Measurements from ENCODE around the gene GDI2. TPM values are rescaled to one million over a fixed set of nuclear protein-coding genes. Genes with fewer than 3 reads are reported as not detected.
"Not testable (repeated sequence)": the region's sequence is repeated elsewhere in the genome, so short reads cannot be mapped to it uniquely, and the experiment has no call there.

GDI2 gene
- total RNA-seq, 1 donor from 2014 or later = 101 TPM

- intact Hi-C loops (cut with DNase I) = no loop called here
- DNase-seq (no peak), ATAC-seq (ENCODE audit: poor library complexity) (no peak)
Measured at GRCh38 chr10:5830629-5831445, 17.6 kb upstream of the GDI2 start.

- DNase-seq = no peak
- no peak for ATAC-seq (ENCODE audit: poor library complexity)
- intact Hi-C loops (cut with DNase I) = no loop called here
Measured at GRCh38 chr10:5829267-5829666, 16.0 kb upstream of the GDI2 start.

- no peak for DNase-seq
- intact Hi-C loops (cut with DNase I) = no loop called here
- ATAC-seq (ENCODE audit: poor library complexity) = no peak
Measured at GRCh38 chr10:5828725-5829124, 15.5 kb upstream of the GDI2 start.

- no peak for ATAC-seq (ENCODE audit: poor library complexity)
- intact Hi-C loops (cut with DNase I) = no loop called here
- DNase-seq = no peak
Measured at GRCh38 chr10:5827841-5828240, 14.6 kb upstream of the GDI2 start.

- intact Hi-C loops (cut with DNase I); ATAC-seq (ENCODE audit: poor library complexity): not testable (repeated sequence)
Measured at GRCh38 chr10:5826511-5826910, 13.3 kb upstream of the GDI2 start.

GRCh38 chr10:5818894-5819293 lies 5.7 kb upstream of the GDI2 start:
- ATAC-seq (ENCODE audit: poor library complexity) (no peak), DNase-seq (no peak)
- intact Hi-C loops (cut with DNase I) = no loop called here

More at GRCh38 chr10:5826511-5826910, 13.3 kb upstream of the GDI2 start:
- DNase-seq = not testable (repeated sequence)

- ATAC-seq (ENCODE audit: poor library complexity) = no peak
- no peak for DNase-seq
- intact Hi-C loops (cut with DNase I) = no loop called here
Measured at GRCh38 chr10:5818048-5818331, 4.8 kb upstream of the GDI2 start.

GRCh38 chr10:5817322-5818047 lies 4.3 kb upstream of the GDI2 start:
- intact Hi-C loops (cut with DNase I) = no loop called here
- DNase-seq (no peak), ATAC-seq (ENCODE audit: poor library complexity) (no peak)

- ATAC-seq (ENCODE audit: poor library complexity) = no peak
- intact Hi-C loops (cut with DNase I) = no loop called here
- no peak for DNase-seq
Measured at GRCh38 chr10:5816170-5816569, 2.9 kb upstream of the GDI2 start.

- ATAC-seq (ENCODE audit: poor library complexity) = no peak
- DNase-seq = no peak
- intact Hi-C loops (cut with DNase I) = loop anchor here (5.0 kb wide), 1 partner anchor 73 kb away; the partner anchor contains the start of gene ANKRD16
Measured at GRCh38 chr10:5814110-5815107, 1.2 kb upstream of the GDI2 start.

GRCh38 chr10:5813091-5813340 lies 218 bp downstream of the GDI2 start:
- intact Hi-C loops (cut with DNase I) = loop anchor here (5.0 kb wide), 1 partner anchor 74 kb away; the partner anchor contains the start of gene ANKRD16
- DNase-seq (no peak), ATAC-seq (ENCODE audit: poor library complexity) (peak; percentile 47)

GRCh38 chr10:5812283-5813090 lies 747 bp downstream of the GDI2 start:
- intact Hi-C loops (cut with DNase I) = loop anchor here (5.0 kb wide), 1 partner anchor 75 kb away; the partner anchor contains the start of gene ANKRD16
- ATAC-seq (ENCODE audit: poor library complexity) = peak; percentile 61
- peak; percentile 68 for DNase-seq

- ATAC-seq (ENCODE audit: poor library complexity) (no peak), DNase-seq (no peak)
- intact Hi-C loops (cut with DNase I) = loop anchor here (5.0 kb wide), 1 partner anchor 76 kb away; the partner anchor contains the start of gene ANKRD16
Measured at GRCh38 chr10:5811387-5811821, 1.8 kb downstream of the GDI2 start.

- intact Hi-C loops (cut with DNase I) = loop anchor here (5.0 kb wide), 1 partner anchor 77 kb away; the partner anchor contains the start of gene ANKRD16
- no peak for ATAC-seq (ENCODE audit: poor library complexity)
- DNase-seq = no peak
Measured at GRCh38 chr10:5810225-5810624, 3.0 kb downstream of the GDI2 start.

- intact Hi-C loops (cut with DNase I) = loop anchor here (5.0 kb wide), 1 partner anchor 78 kb away; the partner anchor contains the start of gene ANKRD16
- DNase-seq (no peak), ATAC-seq (ENCODE audit: poor library complexity) (no peak)
Measured at GRCh38 chr10:5809527-5810154, 3.6 kb downstream of the GDI2 start.

GRCh38 chr10:5808783-5809392 lies 4.3 kb downstream of the GDI2 start:
- DNase-seq; ATAC-seq (ENCODE audit: poor library complexity); intact Hi-C loops (cut with DNase I): not testable (repeated sequence)

GRCh38 chr10:5806745-5807144 lies 6.5 kb downstream of the GDI2 start:
- intact Hi-C loops (cut with DNase I) = no loop called here
- no peak for DNase-seq
- ATAC-seq (ENCODE audit: poor library complexity) = peak; percentile 59

Measured in Right ventricle myocardium superior (tissue), 1 donor.